Measurements from ENCODE around the gene MGRN1. TPM values are rescaled to one million over a fixed set of nuclear protein-coding genes. Genes with fewer than 3 reads are reported as not detected.

The MGRN1 gene
- total RNA-seq, 1 donor from 2014 or later, result 63.6 TPM

DNA sequence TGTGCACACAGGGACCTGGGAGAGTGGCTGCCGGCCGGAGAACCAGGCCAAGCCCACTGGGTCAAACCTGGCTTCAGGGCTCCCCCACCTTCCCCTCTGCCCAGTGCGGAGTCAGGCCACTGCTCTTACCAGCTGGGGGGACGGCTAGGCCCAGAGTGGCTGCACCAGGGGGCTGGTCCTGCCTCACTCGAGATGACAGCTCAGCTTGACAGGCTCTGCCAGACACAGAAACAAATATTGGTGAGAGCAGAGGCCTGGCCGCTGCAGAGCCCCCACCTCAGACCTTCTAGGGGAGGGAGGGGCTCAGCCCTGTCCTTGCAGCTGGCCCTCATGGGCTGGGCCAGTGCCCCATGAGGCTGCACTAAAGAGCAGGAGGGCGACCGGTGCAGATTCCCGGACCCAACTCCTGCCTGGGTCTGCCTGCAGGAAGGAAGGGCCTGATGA, 73.2 kb downstream of the MGRN1 start:
- H3K36me3 ChIP-seq (ENCODE audit: control insufficient read depth, insufficient read depth, low read length), result no peaks in the 10 kb centered on the region
- H3K27me3 ChIP-seq (ENCODE audit: control insufficient read depth, insufficient read depth, low read length), result no peaks in the 10 kb centered on the region
- no peak overlapping the region for H3K4me3 ChIP-seq (ENCODE audit: low read depth, low read length)
- TF ChIP-seq, protein P1, sequence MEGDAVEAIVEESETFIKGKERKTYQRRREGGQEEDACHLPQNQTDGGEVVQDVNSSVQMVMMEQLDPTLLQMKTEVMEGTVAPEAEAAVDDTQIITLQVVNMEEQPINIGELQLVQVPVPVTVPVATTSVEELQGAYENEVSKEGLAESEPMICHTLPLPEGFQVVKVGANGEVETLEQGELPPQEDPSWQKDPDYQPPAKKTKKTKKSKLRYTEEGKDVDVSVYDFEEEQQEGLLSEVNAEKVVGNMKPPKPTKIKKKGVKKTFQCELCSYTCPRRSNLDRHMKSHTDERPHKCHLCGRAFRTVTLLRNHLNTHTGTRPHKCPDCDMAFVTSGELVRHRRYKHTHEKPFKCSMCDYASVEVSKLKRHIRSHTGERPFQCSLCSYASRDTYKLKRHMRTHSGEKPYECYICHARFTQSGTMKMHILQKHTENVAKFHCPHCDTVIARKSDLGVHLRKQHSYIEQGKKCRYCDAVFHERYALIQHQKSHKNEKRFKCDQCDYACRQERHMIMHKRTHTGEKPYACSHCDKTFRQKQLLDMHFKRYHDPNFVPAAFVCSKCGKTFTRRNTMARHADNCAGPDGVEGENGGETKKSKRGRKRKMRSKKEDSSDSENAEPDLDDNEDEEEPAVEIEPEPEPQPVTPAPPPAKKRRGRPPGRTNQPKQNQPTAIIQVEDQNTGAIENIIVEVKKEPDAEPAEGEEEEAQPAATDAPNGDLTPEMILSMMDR (IDR thresholded peaks at IDR 0.05; ENCODE audit: insufficient read depth, low read length, poor library complexity, severe bottlenecking), result no peak
- no peak for DNase-seq (ENCODE audit: low read depth)

DNA sequence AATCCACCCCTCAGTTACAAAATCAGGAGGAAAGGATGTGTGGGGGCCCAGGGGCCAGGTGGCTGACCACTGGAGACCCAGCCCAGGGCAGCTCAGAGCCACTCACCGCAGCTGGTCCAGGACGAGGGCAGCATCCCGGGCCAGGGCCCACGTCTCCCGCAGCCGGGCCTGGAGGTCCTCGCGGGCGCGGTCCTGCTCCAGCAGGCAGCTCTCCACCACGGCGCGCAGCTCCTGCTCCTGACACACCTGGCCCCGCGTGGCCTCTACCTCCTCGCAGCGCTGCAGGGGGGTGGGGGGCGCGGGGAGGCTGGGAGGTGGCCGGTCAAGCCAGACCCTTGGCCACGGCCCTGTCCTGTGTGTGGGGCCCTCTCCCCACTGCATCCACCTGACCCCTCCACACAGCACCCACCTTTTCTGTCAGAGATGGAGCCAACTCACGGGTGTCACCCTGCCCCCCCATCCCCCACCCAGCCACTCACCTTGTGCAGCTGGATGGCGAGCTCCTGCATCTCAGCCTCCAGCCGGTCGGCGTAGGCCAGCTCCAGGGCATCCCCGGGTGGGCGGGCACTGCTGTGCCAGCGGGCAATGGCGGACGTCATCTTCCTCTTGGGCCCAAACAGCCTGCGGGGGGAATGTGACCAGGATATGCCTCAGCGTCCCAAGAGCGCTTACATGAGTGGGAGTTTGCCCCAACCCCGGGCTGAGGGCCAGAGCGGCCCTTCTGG, 73.9 kb downstream of the MGRN1 start:
- DNase-seq (ENCODE audit: low read depth), result no peak
- H3K36me3 ChIP-seq (ENCODE audit: control insufficient read depth, insufficient read depth, low read length), result no peaks in the 10 kb centered on the region
- H3K27me3 ChIP-seq (ENCODE audit: control insufficient read depth, insufficient read depth, low read length), result no peaks in the 10 kb centered on the region
- TF ChIP-seq, protein P1 (IDR thresholded peaks at IDR 0.05; ENCODE audit: insufficient read depth, low read length, poor library complexity, severe bottlenecking), result no peak
- no peak overlapping the region for H3K4me3 ChIP-seq (ENCODE audit: low read depth, low read length)

DNA sequence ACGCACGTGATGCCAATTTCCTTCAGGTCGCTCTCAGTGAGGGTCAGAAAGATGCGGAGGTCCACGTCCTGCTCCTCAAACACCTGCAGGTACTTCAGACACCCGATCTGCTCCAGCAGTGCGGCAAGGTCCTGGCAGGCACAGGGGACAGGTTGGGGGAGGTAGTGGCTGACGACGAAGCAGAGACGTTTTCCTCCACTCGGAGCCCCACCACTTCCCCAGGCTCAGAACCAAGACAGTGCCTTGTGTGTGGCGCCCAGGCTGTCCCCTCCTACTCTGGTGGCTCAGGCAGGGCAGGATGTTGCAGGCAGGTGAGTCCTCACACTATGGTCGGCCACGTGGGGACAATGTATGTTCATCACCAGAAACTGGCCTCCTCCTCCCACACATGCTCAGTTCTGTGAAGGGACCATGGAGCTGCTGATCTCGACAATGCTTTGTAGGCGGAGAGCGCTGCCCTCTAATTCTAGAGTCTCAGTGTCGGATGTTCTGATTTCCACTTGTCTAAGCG, 74.5 kb downstream of the MGRN1 start:
- Histone ChIP-seq H3K36me3 (ENCODE audit: control insufficient read depth, insufficient read depth, low read length) (no peaks in the 10 kb centered on the region), H3K4me3 (ENCODE audit: low read depth, low read length) (no peak overlapping the region), H3K27me3 (ENCODE audit: control insufficient read depth, insufficient read depth, low read length) (no peaks in the 10 kb centered on the region)
- TF ChIP-seq, protein P1 (IDR thresholded peaks at IDR 0.05; ENCODE audit: insufficient read depth, low read length, poor library complexity, severe bottlenecking), result no peak
- no peak for DNase-seq (ENCODE audit: low read depth)

DNA sequence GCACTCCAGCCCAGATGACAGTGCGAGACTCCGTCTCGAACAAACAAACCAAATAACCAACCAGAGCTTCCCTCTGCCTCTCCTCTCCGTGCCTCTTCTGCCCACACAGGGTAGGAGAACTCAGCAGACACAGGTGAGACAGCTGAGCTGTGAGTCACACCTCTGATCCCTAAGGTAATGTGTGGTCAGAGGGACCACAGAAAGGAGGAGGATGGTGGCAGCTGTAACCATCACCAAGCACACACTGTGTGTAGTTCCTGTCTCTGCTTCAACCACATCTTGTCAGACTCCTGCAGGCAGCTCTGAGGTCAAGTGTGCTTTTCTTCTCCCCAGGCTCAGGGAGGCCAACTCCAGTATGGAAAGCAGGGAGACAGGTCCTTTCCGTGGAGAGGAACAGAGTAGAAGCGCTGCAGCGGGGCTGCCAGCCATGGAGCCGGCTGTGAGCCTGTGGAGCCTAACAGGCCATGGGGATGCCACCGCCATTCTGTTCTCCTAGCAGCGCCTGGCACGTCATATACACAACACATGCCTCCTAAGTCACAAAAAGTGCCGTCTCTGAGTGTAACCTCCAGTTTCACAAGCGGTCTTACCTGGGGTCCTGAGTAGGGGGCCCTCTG, 75.9 kb downstream of the MGRN1 start:
- no peaks in the 10 kb centered on the region for H3K27me3 ChIP-seq (ENCODE audit: control insufficient read depth, insufficient read depth, low read length)
- no peak overlapping the region for H3K4me3 ChIP-seq (ENCODE audit: low read depth, low read length)
- H3K36me3 ChIP-seq (ENCODE audit: control insufficient read depth, insufficient read depth, low read length), result no peaks in the 10 kb centered on the region
- TF ChIP-seq, protein P1 (IDR thresholded peaks at IDR 0.05; ENCODE audit: insufficient read depth, low read length, poor library complexity, severe bottlenecking), result no peak
- DNase-seq (ENCODE audit: low read depth), result no peak

DNA sequence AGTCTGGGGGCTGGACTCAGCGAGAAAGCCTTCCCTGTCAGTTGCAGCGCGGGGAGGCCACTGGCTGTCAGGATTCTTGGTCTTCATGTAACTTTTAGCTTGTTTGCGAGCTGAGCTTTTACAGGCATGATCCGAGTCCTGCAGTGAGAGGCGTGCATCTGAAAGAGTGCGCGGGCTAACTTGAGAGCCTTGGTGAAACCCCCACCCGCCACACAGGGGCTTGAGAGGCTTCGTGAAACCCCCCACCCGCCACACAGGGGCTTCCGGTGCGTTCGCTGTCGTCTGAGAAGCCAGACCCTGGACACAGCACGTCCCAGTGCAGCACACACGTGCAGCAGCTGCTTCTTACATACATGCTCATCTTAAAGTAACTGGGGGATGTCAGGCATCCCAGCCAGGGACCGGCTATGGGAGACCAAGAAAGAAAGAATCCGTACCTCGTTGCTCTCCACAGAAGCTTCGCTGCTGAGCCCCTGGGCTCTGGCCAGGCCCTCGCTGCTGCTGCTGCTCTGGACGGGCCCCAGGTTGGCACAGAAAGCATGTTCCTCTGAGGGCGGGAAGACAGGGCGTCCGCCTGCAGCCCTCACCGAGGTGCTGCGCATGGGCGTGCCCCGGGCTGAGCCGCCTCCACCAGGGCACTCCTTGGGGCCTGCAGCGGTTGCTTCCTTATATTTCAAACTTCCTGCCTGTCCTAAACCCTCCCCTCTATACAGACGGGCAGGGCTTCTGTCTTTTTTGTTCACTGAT, 76.5 kb downstream of the MGRN1 start:
- Histone ChIP-seq H3K36me3 (ENCODE audit: control insufficient read depth, insufficient read depth, low read length) (no peaks in the 10 kb centered on the region), H3K4me3 (ENCODE audit: low read depth, low read length) (no peak overlapping the region), H3K27me3 (ENCODE audit: control insufficient read depth, insufficient read depth, low read length) (no peaks in the 10 kb centered on the region)
- no peak for DNase-seq (ENCODE audit: low read depth)
- TF ChIP-seq, protein P1 (IDR thresholded peaks at IDR 0.05; ENCODE audit: insufficient read depth, low read length, poor library complexity, severe bottlenecking), result no peak

Data from kidney epithelial cell (primary cell).